Measurements from ENCODE around the gene UNK.

UNK gene

GRCh38 chr17:75749545-75750389 lies 34.8 kb upstream of the UNK start:
- no peak for TF ChIP-seq CREB1 (IDR thresholded peaks at IDR 0.05; ENCODE audit: low read depth)
- 0 out of 2 replicates have a peak, but pooled peaks have one; percentile 16 for TF ChIP-seq TCF12 (IDR thresholded peaks at IDR 0.05; ENCODE audit: low read depth)
- peak; percentile 85 for TF ChIP-seq RAD21 (IDR thresholded peaks at IDR 0.05; ENCODE audit: low read depth)

- TF ChIP-seq TEAD4 (IDR thresholded peaks at IDR 0.05), result no peak
- no peak for TF ChIP-seq EP300 (IDR thresholded peaks at IDR 0.05; ENCODE audit: borderline replicate concordance)
- no peak for TF ChIP-seq RAD21 (IDR thresholded peaks at IDR 0.05; ENCODE audit: low read depth)
- TF ChIP-seq FOXM1 (IDR thresholded peaks at IDR 0.05; ENCODE audit: borderline replicate concordance, low read depth), result no peak
- TF ChIP-seq TCF12 (IDR thresholded peaks at IDR 0.05; ENCODE audit: low read depth), result no peak
- no peak for TF ChIP-seq ZBTB7A (IDR thresholded peaks at IDR 0.05; ENCODE audit: low read depth)
- no peak for TF ChIP-seq EGR1 (IDR thresholded peaks at IDR 0.05)
- no peak for TF ChIP-seq CEBPB (IDR thresholded peaks at IDR 0.05)
Measured at GRCh38 chr17:75750661-75751423, 33.8 kb upstream of the UNK start.

GRCh38 chr17:75751676-75752404 lies 32.8 kb upstream of the UNK start:
- TF ChIP-seq YY1 (IDR thresholded peaks at IDR 0.05; ENCODE audit: low read depth) (no peak), FOXM1 (IDR thresholded peaks at IDR 0.05; ENCODE audit: borderline replicate concordance, low read depth) (no peak), RAD21 (IDR thresholded peaks at IDR 0.05; ENCODE audit: low read depth) (no peak), ZBTB7A (IDR thresholded peaks at IDR 0.05; ENCODE audit: low read depth) (no peak), TCF12 (IDR thresholded peaks at IDR 0.05; ENCODE audit: low read depth) (no peak), USF1 (IDR thresholded peaks at IDR 0.05) (no peak), EP300 (IDR thresholded peaks at IDR 0.05; ENCODE audit: borderline replicate concordance) (no peak), TEAD4 (IDR thresholded peaks at IDR 0.05) (no peak), CEBPB (IDR thresholded peaks at IDR 0.05) (no peak), CREB1 (IDR thresholded peaks at IDR 0.05; ENCODE audit: low read depth) (no peak), TAF1 (IDR thresholded peaks at IDR 0.05; ENCODE audit: low read depth) (no peak), EGR1 (IDR thresholded peaks at IDR 0.05) (no peak)

- TF ChIP-seq TEAD4 (IDR thresholded peaks at IDR 0.05), result no peak
- TF ChIP-seq ZBTB7A (IDR thresholded peaks at IDR 0.05; ENCODE audit: low read depth), result no peak
- TF ChIP-seq CEBPB (IDR thresholded peaks at IDR 0.05), result no peak
- TF ChIP-seq YY1 (IDR thresholded peaks at IDR 0.05; ENCODE audit: low read depth), result no peak
- TF ChIP-seq MAX (IDR thresholded peaks at IDR 0.05), result no peak
- TF ChIP-seq TCF12 (IDR thresholded peaks at IDR 0.05; ENCODE audit: low read depth), result no peak
- TF ChIP-seq EGR1 (IDR thresholded peaks at IDR 0.05), result no peak
- no peak for TF ChIP-seq NFIC (IDR thresholded peaks at IDR 0.05)
- no peak for TF ChIP-seq FOXM1 (IDR thresholded peaks at IDR 0.05; ENCODE audit: borderline replicate concordance, low read depth)
Measured at GRCh38 chr17:75752405-75752709, 32.2 kb upstream of the UNK start.

GRCh38 chr17:75752802-75753513 lies 31.6 kb upstream of the UNK start:
- TF ChIP-seq EGR1 (IDR thresholded peaks at IDR 0.05), result no peak
- TF ChIP-seq RAD21 (IDR thresholded peaks at IDR 0.05; ENCODE audit: low read depth), result no peak
- no peak for TF ChIP-seq TEAD4 (IDR thresholded peaks at IDR 0.05)
- no peak for TF ChIP-seq MAX (IDR thresholded peaks at IDR 0.05)
- TF ChIP-seq TCF12 (IDR thresholded peaks at IDR 0.05; ENCODE audit: low read depth), result no peak
- no peak for TF ChIP-seq ZBTB7A (IDR thresholded peaks at IDR 0.05; ENCODE audit: low read depth)
- no peak for TF ChIP-seq FOXM1 (IDR thresholded peaks at IDR 0.05; ENCODE audit: borderline replicate concordance, low read depth)
- TF ChIP-seq REST (IDR thresholded peaks at IDR 0.05; ENCODE audit: low read depth), result no peak
- no peak for TF ChIP-seq YY1 (IDR thresholded peaks at IDR 0.05; ENCODE audit: low read depth)

GRCh38 chr17:75753514-75754377 lies 30.9 kb upstream of the UNK start:
- TF ChIP-seq EGR1 (IDR thresholded peaks at IDR 0.05) (no peak), YY1 (IDR thresholded peaks at IDR 0.05; ENCODE audit: low read depth) (no peak), CEBPB (IDR thresholded peaks at IDR 0.05) (no peak), TEAD4 (IDR thresholded peaks at IDR 0.05) (no peak), USF1 (IDR thresholded peaks at IDR 0.05) (no peak), NFIC (IDR thresholded peaks at IDR 0.05) (no peak), FOXM1 (IDR thresholded peaks at IDR 0.05; ENCODE audit: borderline replicate concordance, low read depth) (no peak), CREB1 (IDR thresholded peaks at IDR 0.05; ENCODE audit: low read depth) (no peak), TCF12 (IDR thresholded peaks at IDR 0.05; ENCODE audit: low read depth) (no peak), TAF1 (IDR thresholded peaks at IDR 0.05; ENCODE audit: low read depth) (no peak), REST (IDR thresholded peaks at IDR 0.05; ENCODE audit: low read depth) (no peak), EP300 (IDR thresholded peaks at IDR 0.05; ENCODE audit: borderline replicate concordance) (no peak), RAD21 (IDR thresholded peaks at IDR 0.05; ENCODE audit: low read depth) (no peak), MAX (IDR thresholded peaks at IDR 0.05) (no peak), ZBTB7A (IDR thresholded peaks at IDR 0.05; ENCODE audit: low read depth) (no peak)
